GM08714 (cell line): ENCODE measurements around the gene NKX1-1.

Source experiments
- H3K4me3 ChIP-seq: fragments of 200-500 bp; sonication (Bioruptor generic); 2 replicates; pipeline ENCODE4 v1.5.1; 2014; ENCODE audit warnings: mild to moderate bottlenecking, low read length, inconsistent platforms
- ZNF274 ChIP-seq: IDR thresholded peaks from 2 replicates; pipeline ENCODE4 v1.6.1; 2012; ENCODE audit warnings: mild to moderate bottlenecking, low read depth, low read length

NKX1-1 gene

GRCh38 chr4:1427010-1427409 lies 20.8 kb upstream of the NKX1-1 start:
- H3K4me3 ChIP-seq: no peak overlapping the region
- TF ChIP-seq ZNF274: no peak

GRCh38 chr4:1421657-1422056 lies 15.4 kb upstream of the NKX1-1 start:
- no peak for TF ChIP-seq ZNF274
- no peak overlapping the region for H3K4me3 ChIP-seq

GRCh38 chr4:1419708-1420107 lies 13.5 kb upstream of the NKX1-1 start:
- TF ChIP-seq ZNF274: no peak
- H3K4me3 ChIP-seq: no peak overlapping the region

- TF ChIP-seq ZNF274: no peak
- no peak overlapping the region for H3K4me3 ChIP-seq
These were observed 12.4 kb upstream of the NKX1-1 start for GRCh38 chr4:1418494-1419285.

GRCh38 chr4:1417522-1418390 lies 11.5 kb upstream of the NKX1-1 start:
- no peak overlapping the region for H3K4me3 ChIP-seq
- TF ChIP-seq ZNF274: no peak

GRCh38 chr4:1416948-1417260 lies 10.7 kb upstream of the NKX1-1 start:
- TF ChIP-seq ZNF274: no peak
- no peak overlapping the region for H3K4me3 ChIP-seq

- TF ChIP-seq ZNF274: no peak
- H3K4me3 ChIP-seq: no peak overlapping the region
These were observed 10.1 kb upstream of the NKX1-1 start for GRCh38 chr4:1416051-1416947.

- TF ChIP-seq ZNF274: no peak
- no peak overlapping the region for H3K4me3 ChIP-seq
These were observed 9.4 kb upstream of the NKX1-1 start for GRCh38 chr4:1415681-1415981.

GRCh38 chr4:1414831-1415680 lies 8.8 kb upstream of the NKX1-1 start:
- TF ChIP-seq ZNF274: no peak
- H3K4me3 ChIP-seq: no peak overlapping the region

- TF ChIP-seq ZNF274: no peak
- no peak overlapping the region for H3K4me3 ChIP-seq
These were observed 7.6 kb upstream of the NKX1-1 start for GRCh38 chr4:1413687-1414479.

- TF ChIP-seq ZNF274: no peak
- H3K4me3 ChIP-seq: no peak overlapping the region
These were observed 7.0 kb upstream of the NKX1-1 start for GRCh38 chr4:1413204-1413663.

- no peak for TF ChIP-seq ZNF274
- no peak overlapping the region for H3K4me3 ChIP-seq
These were observed 6.3 kb upstream of the NKX1-1 start for GRCh38 chr4:1412376-1413203.
